Fibroblast of villous mesenchyme (primary cell): ENCODE data around the gene SON. TPM values are rescaled to one million over a fixed set of nuclear protein-coding genes. Genes with fewer than 3 reads are reported as not detected.

Experiments used
- DNase-seq: peaks from one replicate; pipeline ENCODE4 v3.0.0-alpha.2; 2010; ENCODE audit warnings: low read depth
- H3K4me3 ChIP-seq: 2 replicates; pipeline ENCODE4 v1.5.1; 2011; ENCODE audit warnings: low read depth, mild to moderate bottlenecking, low read length
- total RNA-seq: library from RNA; depleted of rRNA; stranded (reverse); fragments of >200 nt; gene quantifications from 2 replicates; pipeline ENCODE4 v1.2.3, GENCODE V29; 2012
- TF ChIP-seq, protein P1 (sequence below): IDR thresholded peaks from 2 replicates; pipeline ENCODE4 v1.5.1; 2012; ENCODE audit warnings: low read depth, mild to moderate bottlenecking, low read length; ENCODE audit not compliant: insufficient read depth

SON gene
- total RNA-seq, 1 donor: 134 TPM

DNA sequence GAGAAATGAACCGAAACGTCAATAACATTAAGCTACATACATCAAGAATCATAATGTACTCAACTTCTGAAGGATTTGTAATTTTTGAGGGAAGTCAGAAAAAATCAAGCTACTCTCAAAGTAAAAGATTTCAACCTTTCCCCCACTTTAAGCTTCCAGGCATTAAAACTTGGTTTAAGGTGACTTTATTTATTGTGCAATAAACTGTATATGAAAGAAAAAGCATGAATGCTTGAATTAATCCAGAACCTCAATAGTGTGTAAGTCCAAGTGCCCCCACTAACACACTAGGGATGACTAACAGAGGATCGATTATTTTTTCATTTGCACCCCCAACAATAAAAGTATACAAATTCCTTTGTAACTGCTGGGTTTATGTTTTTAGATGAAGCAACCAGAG is 11.8 kb upstream of the SON start:
- H3K4me3 ChIP-seq: no peak overlapping the region
- TF ChIP-seq, protein P1, sequence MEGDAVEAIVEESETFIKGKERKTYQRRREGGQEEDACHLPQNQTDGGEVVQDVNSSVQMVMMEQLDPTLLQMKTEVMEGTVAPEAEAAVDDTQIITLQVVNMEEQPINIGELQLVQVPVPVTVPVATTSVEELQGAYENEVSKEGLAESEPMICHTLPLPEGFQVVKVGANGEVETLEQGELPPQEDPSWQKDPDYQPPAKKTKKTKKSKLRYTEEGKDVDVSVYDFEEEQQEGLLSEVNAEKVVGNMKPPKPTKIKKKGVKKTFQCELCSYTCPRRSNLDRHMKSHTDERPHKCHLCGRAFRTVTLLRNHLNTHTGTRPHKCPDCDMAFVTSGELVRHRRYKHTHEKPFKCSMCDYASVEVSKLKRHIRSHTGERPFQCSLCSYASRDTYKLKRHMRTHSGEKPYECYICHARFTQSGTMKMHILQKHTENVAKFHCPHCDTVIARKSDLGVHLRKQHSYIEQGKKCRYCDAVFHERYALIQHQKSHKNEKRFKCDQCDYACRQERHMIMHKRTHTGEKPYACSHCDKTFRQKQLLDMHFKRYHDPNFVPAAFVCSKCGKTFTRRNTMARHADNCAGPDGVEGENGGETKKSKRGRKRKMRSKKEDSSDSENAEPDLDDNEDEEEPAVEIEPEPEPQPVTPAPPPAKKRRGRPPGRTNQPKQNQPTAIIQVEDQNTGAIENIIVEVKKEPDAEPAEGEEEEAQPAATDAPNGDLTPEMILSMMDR: no peak
- DNase-seq: no peak

DNA sequence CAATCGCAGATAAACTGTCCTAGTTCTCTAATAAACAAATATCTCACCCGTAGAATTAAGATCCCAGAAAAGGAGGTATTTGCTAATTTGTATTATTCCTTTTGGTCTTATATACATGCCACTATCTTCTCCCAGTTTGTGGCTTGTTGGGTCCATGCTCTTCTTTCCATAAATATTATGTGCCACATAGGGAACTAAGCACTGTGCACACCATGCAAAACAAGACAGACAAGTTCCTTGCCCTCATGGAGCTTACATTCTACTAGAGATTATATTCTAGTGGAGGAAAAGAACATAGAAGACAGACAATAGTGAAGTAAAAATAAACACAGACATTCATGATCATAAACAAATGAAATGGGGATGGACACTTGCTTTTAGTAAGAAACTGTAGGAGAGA is 5.6 kb upstream of the SON start:
- H3K4me3 ChIP-seq: no peak overlapping the region
- TF ChIP-seq, protein P1: no peak
- DNase-seq: no peak

DNA sequence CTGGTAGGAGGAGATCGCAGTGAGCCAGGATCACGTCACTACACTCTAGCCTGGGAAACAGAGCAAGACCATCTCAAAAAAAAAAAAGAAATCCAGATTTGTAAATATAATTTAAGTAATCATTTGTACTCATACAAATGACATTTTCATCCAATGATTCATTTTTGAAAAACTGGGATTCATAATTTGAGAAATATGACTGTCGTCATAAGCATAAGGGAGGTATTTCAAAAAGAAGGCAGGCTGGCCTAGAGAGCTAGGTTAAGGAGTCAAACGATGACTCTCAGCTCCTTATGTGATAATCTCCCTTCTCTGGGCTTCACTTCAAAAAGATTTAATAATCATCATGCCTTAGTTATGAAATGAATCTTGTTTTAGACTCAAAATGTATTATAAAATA is 3.2 kb upstream of the SON start:
- TF ChIP-seq, protein P1: no peak
- no peak for DNase-seq
- no peak overlapping the region for H3K4me3 ChIP-seq

DNA sequence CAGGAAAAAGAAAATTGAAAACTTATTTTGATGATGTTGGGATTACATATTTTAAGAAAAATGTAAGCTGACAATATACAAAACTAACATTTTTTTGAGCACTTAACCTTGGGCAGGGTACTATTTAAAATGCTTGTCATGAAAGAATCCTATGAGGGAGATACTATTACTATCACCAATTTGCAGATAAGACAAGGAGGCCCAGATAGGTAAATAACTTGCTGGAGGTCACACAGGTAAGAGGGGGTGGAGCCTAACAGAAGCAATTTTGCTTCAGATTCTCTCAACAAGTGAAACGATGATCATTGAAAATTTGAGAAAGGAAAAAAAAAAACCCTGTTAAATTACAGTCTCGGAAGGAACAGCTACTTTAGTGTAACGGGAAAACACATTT is 2.1 kb upstream of the SON start:
- TF ChIP-seq, protein P1: no peak
- peak overlapping the region; percentile 77 for H3K4me3 ChIP-seq

DNA sequence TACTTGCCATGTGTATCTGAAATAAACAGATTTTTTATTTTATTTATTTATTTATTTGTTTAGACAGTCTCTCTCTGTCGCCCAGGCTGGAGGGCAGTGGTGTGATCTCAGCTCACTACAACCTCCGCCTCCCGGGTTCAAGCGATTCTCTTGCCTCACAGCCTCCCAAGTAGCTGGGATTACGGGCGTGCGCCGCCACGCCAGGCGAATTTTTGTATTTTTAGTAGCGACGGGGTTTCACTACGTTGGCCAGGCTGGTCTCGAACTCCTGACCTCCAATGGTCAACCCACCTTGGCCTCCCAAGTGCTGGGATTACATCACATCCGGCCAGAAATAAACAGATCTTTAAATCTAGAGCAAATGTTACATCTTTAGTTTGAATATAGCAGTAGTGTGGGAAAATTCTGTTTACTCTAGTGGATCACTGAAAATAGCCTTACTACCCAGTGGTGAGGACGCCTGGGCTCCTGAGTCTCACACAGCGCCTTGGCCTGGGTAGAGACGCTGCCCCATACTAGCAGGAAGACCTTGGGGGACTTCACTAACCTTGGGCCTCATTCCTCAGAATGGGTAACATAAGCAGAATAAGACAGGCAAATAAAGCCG is 1.6 kb upstream of the SON start:
- DNase-seq: peak; percentile 47
- peak overlapping the region; percentile 77 for H3K4me3 ChIP-seq
- TF ChIP-seq, protein P1: no peak

More for the DNA sequence above, 2.1 kb upstream of the SON start:
- DNase-seq: no peak

DNA sequence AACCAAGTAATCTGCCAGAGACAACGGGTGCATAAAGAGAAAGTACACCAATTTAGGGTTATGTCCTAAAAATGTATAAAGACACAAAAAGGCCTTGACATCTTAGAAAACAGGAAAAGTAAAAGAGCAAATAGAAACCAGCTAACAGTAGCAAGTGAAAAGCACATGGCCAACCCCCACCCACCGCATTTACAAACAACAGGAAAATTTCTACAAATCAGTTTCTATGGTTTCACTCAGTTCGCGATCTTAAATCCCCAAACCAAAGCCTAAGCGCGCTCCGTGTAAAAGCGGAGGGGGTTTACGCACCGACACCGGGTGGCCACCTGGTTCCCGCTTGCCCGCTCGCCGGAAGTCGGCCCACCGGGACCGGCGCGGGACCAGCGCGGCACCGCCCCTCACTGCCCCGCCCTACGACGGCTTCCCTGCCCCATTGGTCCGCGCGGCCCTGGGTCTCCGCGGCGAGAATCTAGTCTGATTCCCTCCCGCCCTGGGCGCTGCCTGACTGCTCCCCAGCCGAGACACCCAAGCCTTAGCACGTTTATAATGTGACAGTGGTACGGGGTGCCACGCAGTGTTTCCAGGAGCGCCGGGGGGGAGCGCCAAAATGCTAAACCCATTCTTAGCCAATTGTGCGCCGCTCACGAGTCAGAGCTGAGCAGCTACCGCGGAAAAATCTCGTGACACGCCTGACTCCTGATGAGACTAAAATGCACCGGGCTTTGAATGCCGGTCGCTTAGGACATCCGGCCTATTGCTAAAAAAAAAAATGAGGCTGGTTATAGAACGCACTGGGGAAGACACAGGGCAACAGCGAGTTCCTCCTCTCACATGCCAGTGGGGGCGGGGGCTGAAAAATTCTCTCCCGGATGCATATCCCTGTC is 840 bp upstream of the SON start, which contains the start of gene GART:
Gene GART (minus strand): TSS at position 362 of the 884 bp plus-strand sequence. CDS start 2,802 bp downstream, outside the sequence.
- TF ChIP-seq, protein P1: no peak
- DNase-seq: peak; percentile 81
- peak within 1 kb of the TSS; percentile 77 for H3K4me3 ChIP-seq
